SU-DHL-6 (cell line): Measurements from ENCODE around the gene MFAP3.
"Not testable (repeated sequence)": the region's sequence is repeated elsewhere in the genome, so short reads cannot be mapped to it uniquely, and the experiment has no call there.

ENCODE experiments used
- H2AFZ ChIP-seq: fragments of 200-600 bp; sonication (generic); 2 replicates; pipeline ENCODE4 v1.6.1; 2014; ENCODE audit warnings: low read depth, mild to moderate bottlenecking, moderate library complexity, mixed read lengths, antibody characterized with exemption, low read length; ENCODE audit not compliant: severe bottlenecking
- H3F3A ChIP-seq: fragments of 200-600 bp; shearing (Covaris generic); 2 replicates; pipeline ENCODE4 v1.6.0; 2016; ENCODE audit warnings: antibody characterized with exemption, mild to moderate bottlenecking; ENCODE audit not compliant: insufficient read depth
- H3K27ac ChIP-seq: fragments of 200-600 bp; sonication (generic); 2 replicates; pipeline ENCODE4 v1.5.1; 2016; ENCODE audit warnings: low read depth, mild to moderate bottlenecking, low read length, moderate library complexity, mixed read lengths
- H3K27me3 ChIP-seq: fragments of 200-600 bp; sonication (generic), shearing (Covaris generic); 2 replicates; pipeline ENCODE4 v1.6.0; 2014; ENCODE audit warnings: mild to moderate bottlenecking, low read length
- H3K36me3 ChIP-seq: fragments of 200-600 bp; sonication (generic); 2 replicates; pipeline ENCODE4 v1.6.1; 2014; ENCODE audit warnings: mild to moderate bottlenecking, low read length, mixed read lengths
- H3K4me2 ChIP-seq: fragments of 300-600, 200-600 bp; shearing (Covaris generic), sonication (generic); 2 replicates; pipeline ENCODE4 v1.6.0; 2014; ENCODE audit warnings: low read length, low read depth, mild to moderate bottlenecking; ENCODE audit not compliant: poor library complexity, severe bottlenecking
- H3K4me3 ChIP-seq: fragments of 200-600 bp; sonication (generic); 2 replicates; pipeline ENCODE4 v1.5.1; 2014; ENCODE audit warnings: antibody characterized with exemption, low read length, mild to moderate bottlenecking, mixed read lengths; ENCODE audit not compliant: insufficient read depth, poor library complexity, severe bottlenecking
- H3K79me2 ChIP-seq: fragments of 200-600 bp; sonication (generic); 2 replicates; pipeline ENCODE4 v1.6.1; 2014; ENCODE audit warnings: mild to moderate bottlenecking, low read length, moderate library complexity; ENCODE audit not compliant: insufficient read depth
- H3K9ac ChIP-seq: fragments of 200-600 bp; sonication (generic); 2 replicates; pipeline ENCODE4 v1.7.0; 2014; ENCODE audit warnings: mild to moderate bottlenecking, low read length
- H3K9me2 ChIP-seq: fragments of 200-600 bp; sonication (generic); replicated peaks from 2 replicates; pipeline ENCODE4 v1.6.1; 2014; ENCODE audit warnings: low read length; ENCODE audit not compliant: insufficient read depth
- H3K9me3 ChIP-seq: fragments of 200-600 bp; sonication (generic); 2 replicates; pipeline ENCODE4 v1.6.1; 2014; ENCODE audit warnings: low read length, mixed read lengths; ENCODE audit not compliant: insufficient read depth
- H4K20me1 ChIP-seq: fragments of 200-600 bp; sonication (generic); 2 replicates; pipeline ENCODE4 v1.6.1; 2014; ENCODE audit warnings: low read depth, mild to moderate bottlenecking, antibody characterized with exemption, low read length, moderate library complexity, mixed read lengths
- EZH2phosphoT487 ChIP-seq: fragments of 200-600 bp; sonication (generic), shearing (Covaris generic); conservative IDR thresholded peaks from 2 replicates; pipeline ENCODE4 v1.6.1; 2018; ENCODE audit warnings: mild to moderate bottlenecking, antibody characterized with exemption, low read length, moderate library complexity, mixed read lengths
- TF ChIP-seq, protein P1 (sequence below): fragments of 200-600 bp; sonication (generic); IDR thresholded peaks from one replicate; pipeline ENCODE4 v1.5.1; 2017; ENCODE audit warnings: antibody characterized with exemption, mild to moderate bottlenecking, low read length, moderate library complexity; ENCODE audit not compliant: insufficient read depth, poor library complexity, severe bottlenecking

The MFAP3 gene

DNA sequence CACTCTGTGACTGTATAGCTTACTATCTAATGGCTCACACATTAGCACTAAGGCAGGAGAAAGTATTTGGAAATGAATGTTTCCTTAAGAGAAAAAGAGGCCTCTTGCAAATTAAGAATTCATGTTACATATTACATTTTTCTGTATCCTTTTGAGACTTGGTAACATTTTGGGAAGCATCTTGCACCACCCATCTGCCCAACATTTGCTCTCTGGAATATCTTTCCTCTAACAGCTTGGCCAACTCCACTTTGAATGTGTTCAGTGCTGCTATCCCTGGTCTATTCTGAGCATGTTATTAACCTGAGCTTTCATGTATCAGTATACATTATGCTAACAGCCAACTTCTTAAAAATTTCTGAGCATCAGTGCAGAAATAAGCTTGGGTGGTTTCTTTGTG lies 27.2 kb downstream of the MFAP3 start:
- H3K9ac ChIP-seq: no peak overlapping the region
- no peaks in the 10 kb centered on the region for H3K9me3 ChIP-seq
- no peaks in the 10 kb centered on the region for H3K27me3 ChIP-seq
- H3K79me2 ChIP-seq: no peaks in the 10 kb centered on the region
- H2AFZ ChIP-seq: no peak overlapping the region
- H3K36me3 ChIP-seq: no peaks in the 10 kb centered on the region
- TF ChIP-seq EZH2phosphoT487: no peak
- TF ChIP-seq, protein P1, sequence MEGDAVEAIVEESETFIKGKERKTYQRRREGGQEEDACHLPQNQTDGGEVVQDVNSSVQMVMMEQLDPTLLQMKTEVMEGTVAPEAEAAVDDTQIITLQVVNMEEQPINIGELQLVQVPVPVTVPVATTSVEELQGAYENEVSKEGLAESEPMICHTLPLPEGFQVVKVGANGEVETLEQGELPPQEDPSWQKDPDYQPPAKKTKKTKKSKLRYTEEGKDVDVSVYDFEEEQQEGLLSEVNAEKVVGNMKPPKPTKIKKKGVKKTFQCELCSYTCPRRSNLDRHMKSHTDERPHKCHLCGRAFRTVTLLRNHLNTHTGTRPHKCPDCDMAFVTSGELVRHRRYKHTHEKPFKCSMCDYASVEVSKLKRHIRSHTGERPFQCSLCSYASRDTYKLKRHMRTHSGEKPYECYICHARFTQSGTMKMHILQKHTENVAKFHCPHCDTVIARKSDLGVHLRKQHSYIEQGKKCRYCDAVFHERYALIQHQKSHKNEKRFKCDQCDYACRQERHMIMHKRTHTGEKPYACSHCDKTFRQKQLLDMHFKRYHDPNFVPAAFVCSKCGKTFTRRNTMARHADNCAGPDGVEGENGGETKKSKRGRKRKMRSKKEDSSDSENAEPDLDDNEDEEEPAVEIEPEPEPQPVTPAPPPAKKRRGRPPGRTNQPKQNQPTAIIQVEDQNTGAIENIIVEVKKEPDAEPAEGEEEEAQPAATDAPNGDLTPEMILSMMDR: no peak
- H3K27ac ChIP-seq: no peak overlapping the region
- H3K9me2 ChIP-seq: no peaks in the 10 kb centered on the region
- no peak overlapping the region for H3K4me2 ChIP-seq
- H4K20me1 ChIP-seq: no peaks in the 10 kb centered on the region
- H3K4me3 ChIP-seq: no peak overlapping the region
- H3F3A ChIP-seq: no peaks in the 10 kb centered on the region

DNA sequence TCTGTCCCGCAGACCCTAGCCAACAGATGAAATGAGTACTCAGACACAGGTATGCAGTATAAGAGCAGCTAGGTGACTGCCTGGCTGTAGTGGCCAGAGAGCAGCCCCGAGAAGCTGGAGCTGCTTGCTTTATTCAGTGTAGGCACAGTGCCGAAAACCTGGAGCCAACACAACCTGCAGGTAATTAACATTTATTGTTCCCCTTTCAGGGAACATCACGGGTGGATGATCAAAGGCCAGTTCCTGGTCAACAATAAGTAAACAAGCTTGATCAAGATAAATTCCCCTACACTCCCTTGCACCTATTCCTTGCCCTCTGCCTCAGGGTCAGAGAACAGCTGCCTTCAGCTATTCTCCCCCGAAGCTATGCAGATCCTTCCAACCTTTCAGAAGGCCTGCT lies 31.1 kb downstream of the MFAP3 start:
- H3K9ac ChIP-seq, H3K9me2 ChIP-seq, H3K27me3 ChIP-seq, H3K36me3 ChIP-seq, H2AFZ ChIP-seq, H3K4me2 ChIP-seq, H3K79me2 ChIP-seq, H3K9me3 ChIP-seq, H3K4me3 ChIP-seq, H3F3A ChIP-seq, H3K27ac ChIP-seq, H4K20me1 ChIP-seq: not testable (repeated sequence)

DNA sequence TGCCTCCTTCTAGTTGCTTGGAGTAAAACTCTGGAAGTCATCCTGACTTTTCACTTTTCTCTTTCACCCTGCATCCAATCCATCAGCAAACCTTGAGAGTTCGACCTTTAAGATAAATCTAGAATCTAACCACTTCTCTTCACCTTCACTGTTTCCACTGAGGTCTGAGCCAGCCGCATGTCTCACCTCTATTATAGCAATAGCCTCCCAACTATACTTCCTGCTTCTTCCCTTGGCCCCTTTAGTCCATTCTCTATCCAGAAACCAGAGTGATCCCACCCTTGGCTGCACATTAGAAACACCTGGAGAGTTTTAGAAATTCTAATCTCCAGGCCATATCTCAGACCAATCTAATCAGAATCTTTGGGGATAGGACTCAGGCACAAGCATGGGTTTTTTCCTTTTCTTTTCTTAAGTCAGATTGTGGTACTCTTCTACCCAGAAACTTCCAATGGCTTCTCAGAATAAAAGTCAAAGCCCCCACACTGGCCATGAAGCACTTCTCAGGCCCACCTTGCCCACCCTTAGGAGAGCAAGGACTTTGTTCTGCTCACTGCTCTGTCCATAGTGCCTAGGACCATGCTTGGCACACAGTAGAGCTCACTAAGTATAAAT lies 33.1 kb downstream of the MFAP3 start:
- H3K9ac ChIP-seq: no peak overlapping the region
- no peak overlapping the region for H3K4me2 ChIP-seq
- no peak overlapping the region for H2AFZ ChIP-seq

More for the DNA sequence above, 33.1 kb downstream of the MFAP3 start:
- Histone ChIP-seq H3F3A (no peaks in the 10 kb centered on the region), H3K27ac (no peak overlapping the region), H3K36me3 (no peaks in the 10 kb centered on the region), H3K4me3 (no peak overlapping the region), H3K9me3 (no peaks in the 10 kb centered on the region), H3K79me2 (no peaks in the 10 kb centered on the region), H4K20me1 (no peaks in the 10 kb centered on the region), H3K27me3 (no peaks in the 10 kb centered on the region), H3K9me2 (no peaks in the 10 kb centered on the region)
- TF ChIP-seq, protein P1: no peak
- no peak for TF ChIP-seq EZH2phosphoT487
